Retinal pigment epithelial cell (primary cell): ENCODE results near the gene SETD5.

Source experiments
- DNase-seq: peaks from one replicate; pipeline ENCODE4 v3.0.0-alpha.2; 2010; ENCODE audit warnings: low read depth
- H3K4me3 ChIP-seq: 2 replicates; pipeline ENCODE4 v1.5.1; 2011; ENCODE audit warnings: mild to moderate bottlenecking, low read length, control low read depth, moderate library complexity
- TF ChIP-seq, protein P1 (sequence below): conservative IDR thresholded peaks from 2 replicates; pipeline ENCODE4 v1.5.1; 2011; ENCODE audit warnings: low read depth, low read length, control low read depth, inconsistent platforms

SETD5 gene

DNA sequence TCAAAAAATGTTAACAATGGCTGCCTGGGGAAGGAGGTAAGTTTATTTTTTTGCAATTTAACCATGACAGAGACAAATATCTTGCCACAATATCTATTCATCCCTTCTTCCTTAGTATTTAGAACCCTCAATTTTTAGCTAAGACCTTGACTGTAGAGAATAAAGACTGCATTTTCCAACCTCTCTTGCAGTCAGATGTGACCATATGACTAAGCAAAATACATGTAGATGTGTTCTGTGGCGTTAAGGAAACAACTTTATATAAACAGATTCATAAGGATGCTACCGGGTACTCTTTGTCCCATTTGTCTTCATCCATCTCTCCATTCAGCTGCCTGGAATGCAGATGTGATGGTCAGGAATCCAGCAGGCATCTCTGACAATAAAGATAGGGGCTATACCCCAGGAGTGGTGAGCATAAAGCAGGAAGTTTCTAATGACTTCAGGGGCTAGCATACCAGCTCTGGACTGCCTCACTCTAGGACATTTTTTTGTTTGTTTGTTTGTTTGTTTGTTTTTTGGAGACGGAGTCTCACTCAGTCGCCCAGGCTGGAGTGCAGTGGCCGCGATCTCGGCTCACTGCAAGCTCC lies 115.1 kb downstream of the SETD5 start:
- DNase-seq, result no peak
- TF ChIP-seq, protein P1, sequence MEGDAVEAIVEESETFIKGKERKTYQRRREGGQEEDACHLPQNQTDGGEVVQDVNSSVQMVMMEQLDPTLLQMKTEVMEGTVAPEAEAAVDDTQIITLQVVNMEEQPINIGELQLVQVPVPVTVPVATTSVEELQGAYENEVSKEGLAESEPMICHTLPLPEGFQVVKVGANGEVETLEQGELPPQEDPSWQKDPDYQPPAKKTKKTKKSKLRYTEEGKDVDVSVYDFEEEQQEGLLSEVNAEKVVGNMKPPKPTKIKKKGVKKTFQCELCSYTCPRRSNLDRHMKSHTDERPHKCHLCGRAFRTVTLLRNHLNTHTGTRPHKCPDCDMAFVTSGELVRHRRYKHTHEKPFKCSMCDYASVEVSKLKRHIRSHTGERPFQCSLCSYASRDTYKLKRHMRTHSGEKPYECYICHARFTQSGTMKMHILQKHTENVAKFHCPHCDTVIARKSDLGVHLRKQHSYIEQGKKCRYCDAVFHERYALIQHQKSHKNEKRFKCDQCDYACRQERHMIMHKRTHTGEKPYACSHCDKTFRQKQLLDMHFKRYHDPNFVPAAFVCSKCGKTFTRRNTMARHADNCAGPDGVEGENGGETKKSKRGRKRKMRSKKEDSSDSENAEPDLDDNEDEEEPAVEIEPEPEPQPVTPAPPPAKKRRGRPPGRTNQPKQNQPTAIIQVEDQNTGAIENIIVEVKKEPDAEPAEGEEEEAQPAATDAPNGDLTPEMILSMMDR, result no peak
- H3K4me3 ChIP-seq, result no peak overlapping the region

- no peak overlapping the region for H3K4me3 ChIP-seq
- DNase-seq, result no peak
- TF ChIP-seq, protein P1, result no peak
Measured at GRCh38 chr3:9514306-9514705, 116.9 kb downstream of the SETD5 start.

GRCh38 chr3:9514956-9515355 lies 117.5 kb downstream of the SETD5 start:
- TF ChIP-seq, protein P1, result no peak
- no peak overlapping the region for H3K4me3 ChIP-seq
- DNase-seq, result no peak

GRCh38 chr3:9525078-9525477 lies 127.7 kb downstream of the SETD5 start:
- TF ChIP-seq, protein P1, result no peak
- H3K4me3 ChIP-seq, result no peak overlapping the region
- DNase-seq, result no peak
